GM12801 (cell line): Measurements from ENCODE around the gene CCNK.

ENCODE experiments used
- CTCF ChIP-seq: IDR thresholded peaks from one replicate; pipeline ENCODE4 v1.5.1; 2011; ENCODE audit warnings: control low read depth; ENCODE audit not compliant: insufficient read length; ENCODE audit errors: extremely low read depth

CCNK gene

GRCh38 chr14:99522934-99523703 lies 41.9 kb downstream of the CCNK start:
- TF ChIP-seq CTCF: no peak

- TF ChIP-seq CTCF: no peak
Observed at GRCh38 chr14:99523704-99524055, 42.5 kb downstream of the CCNK start.

GRCh38 chr14:99524091-99524661 lies 43.0 kb downstream of the CCNK start:
- TF ChIP-seq CTCF: no peak

- TF ChIP-seq CTCF: no peak
Observed at GRCh38 chr14:99524804-99525698, 43.8 kb downstream of the CCNK start.

GRCh38 chr14:99525699-99526080 lies 44.5 kb downstream of the CCNK start:
- TF ChIP-seq CTCF: no peak

GRCh38 chr14:99527026-99527425 lies 45.8 kb downstream of the CCNK start:
- TF ChIP-seq CTCF: no peak

GRCh38 chr14:99527427-99528076 lies 46.3 kb downstream of the CCNK start:
- no peak for TF ChIP-seq CTCF
